ENCODE data around the gene IGLON5.

GRCh38 chr19:51292971-51293370 lies 18.5 kb upstream of the IGLON5 start:
- TF ChIP-seq EZH2 (IDR thresholded peaks at IDR 0.05; ENCODE audit: low read depth) = no peak
- TF ChIP-seq CTCF (conservative IDR thresholded peaks at IDR 0.05) = no peak
